CD4-positive, alpha-beta T cell treated with Interferon alpha-2 for 1 hour (primary cell): ENCODE measurements around the gene MPPED1.

Experiments
- DNase-seq, 2 donors: peaks; one replicate each; pipeline ENCODE4 v3.0.0-alpha.2; 2020 to 2022

MPPED1 gene

DNA sequence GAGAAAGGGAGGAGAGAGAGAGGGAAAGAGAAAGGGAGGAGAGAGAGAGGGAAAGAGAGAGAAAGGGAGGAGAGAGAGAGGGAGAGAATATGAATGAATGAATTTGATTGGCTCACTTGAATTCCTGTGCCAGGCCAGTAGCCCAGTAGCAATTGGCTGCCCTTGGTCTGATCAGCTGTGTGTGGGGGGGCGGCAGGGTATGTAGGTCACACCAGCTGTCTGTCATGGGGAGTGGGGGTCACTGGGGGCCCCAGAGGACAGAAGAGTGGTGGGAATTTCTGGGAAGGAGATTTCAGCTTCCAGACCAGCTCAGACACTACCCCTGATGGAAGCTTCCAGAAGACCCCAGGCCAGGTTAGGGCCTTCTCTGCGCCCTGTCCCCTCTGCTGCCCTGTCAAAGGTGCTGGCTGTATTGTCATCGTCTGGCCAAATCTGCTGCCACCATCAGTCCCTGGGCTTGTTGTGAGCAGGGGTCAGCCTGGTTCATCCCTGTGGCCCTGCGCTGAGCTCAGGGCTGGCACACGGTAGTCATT lies 21.1 kb downstream of the MPPED1 start:
- no peak for DNase-seq

DNA sequence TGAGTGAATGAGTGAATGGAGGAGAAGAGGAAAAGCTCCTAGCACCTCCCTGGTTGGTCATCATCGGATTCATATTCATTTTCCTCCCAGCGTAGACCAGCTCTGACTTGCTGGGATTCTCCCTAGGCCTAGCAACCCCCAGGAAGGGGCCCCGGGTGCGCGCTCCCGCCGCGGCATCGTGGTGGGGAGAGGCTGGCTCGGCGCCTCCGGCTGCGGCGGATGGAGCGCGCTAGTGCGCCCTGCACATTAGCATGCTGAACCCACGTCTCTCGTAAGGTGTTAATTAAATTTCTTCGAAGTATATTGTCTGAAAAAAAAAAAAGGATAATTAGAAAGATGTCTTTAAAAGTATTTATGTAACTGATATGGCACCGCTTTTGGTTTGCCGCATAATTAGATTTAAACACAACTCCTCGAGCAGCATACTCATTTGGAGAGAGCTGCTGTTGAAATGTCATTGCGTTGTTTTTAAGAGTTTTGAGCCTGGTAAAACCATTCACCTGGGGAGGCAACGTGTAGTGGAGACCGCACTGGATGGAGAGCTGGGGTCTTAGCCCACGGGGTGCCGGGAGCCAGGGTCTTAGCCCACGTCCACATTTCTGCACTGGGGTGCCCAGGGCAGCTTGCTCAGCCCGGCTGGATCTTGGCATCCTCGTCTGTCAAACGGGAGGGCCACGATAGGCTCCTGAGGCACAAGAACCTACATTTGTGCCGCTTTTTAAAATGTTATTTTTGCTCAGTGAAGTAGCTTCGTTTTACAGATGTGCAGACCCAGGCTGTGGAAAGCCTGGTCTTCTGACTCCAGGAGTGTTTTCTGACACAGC lies 21.8 kb downstream of the MPPED1 start:
- no peak for DNase-seq

DNA sequence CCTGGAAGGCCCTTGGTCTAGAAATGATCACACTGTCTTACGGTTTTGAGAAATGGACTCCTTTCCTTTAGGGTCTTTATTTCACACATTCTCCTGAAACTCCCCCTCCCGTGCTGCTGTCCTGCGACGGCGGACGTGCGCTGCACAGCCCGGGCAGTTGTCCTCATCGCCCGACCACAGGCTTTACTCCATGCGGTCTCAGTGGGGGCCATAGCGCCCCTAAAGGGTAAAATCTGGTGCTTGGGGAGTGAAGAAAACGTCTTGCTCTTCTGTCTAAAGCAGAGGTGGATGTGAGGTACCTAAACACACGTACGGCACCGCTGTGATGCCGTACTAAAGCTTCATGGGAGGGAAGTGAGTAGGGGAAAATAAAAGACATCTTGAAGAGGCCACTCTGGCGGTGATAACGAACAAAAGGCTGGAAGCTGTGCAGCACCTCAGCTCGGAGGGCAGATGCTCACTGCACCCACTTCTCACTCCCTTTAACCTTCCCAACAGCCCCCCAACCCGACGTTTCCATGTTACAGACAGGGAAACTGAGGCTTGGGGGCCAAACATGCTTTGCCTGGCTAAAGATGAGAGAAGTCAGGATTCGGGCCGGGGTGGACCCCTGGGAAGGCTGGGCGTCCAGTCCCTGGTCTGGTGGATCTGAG lies 22.6 kb downstream of the MPPED1 start:
- DNase-seq = no peak

DNA sequence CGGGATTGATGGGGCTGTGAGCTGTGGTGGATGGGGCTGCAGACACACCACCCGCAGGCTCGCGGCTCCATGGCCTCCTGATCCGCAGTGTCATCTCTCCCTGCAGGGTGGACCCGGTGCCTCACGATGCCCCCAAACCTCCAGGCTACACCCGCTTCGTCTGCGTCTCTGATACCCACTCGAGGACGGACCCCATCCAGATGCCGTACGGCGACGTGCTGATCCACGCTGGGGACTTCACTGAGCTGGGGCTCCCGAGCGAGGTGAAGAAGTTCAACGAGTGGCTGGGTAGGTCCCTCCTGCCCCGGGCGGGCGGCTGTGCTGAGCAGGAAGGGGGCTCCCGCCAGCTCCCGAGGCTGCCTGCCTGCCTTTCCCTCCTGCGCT lies 23.1 kb downstream of the MPPED1 start:
- DNase-seq = no peak

DNA sequence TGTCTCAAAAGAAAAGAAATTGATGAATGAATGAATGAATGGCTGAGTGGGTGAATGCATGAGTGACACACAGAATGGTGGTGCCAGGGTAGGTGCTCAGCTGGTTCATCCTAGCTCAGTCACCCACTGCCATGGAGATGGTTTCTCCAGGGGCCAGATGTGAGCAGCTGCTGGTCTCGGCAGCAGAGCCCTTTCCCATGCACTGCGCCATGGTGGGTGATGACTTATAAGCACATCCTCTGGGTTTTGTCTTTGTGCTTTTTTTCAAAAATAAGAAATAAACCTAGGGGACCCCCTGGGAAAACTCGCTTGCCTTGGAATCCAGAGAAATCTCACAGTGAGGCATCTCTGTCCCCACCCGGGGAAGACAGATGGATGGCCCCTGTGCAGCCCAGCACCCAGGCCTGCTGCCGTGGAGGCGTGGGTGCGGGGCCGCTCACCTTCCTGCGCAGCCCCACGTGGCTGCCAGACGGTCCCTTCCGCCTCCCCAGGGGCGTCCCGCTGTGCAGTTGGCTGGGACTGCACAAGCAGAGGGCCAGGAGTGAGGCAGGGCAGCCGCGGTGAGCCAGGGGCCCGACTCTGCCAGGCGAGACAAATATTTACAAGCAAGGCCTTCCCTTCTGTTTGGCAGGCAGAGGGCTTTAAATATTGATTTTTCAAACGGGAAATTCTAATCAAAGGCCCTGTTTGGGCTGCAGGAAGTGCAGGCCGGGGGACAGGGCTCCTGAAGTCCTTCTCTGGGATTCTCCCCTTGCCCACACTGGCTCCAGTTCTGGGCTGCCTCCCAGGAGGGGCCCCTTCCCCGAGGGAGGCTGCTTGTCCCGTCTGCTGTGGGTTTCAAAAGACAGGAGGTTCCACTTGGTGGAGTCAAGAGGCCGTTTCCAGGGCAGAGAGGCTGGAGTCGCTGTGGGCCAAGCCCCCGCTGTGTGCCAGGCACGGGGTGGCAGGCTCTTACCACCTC lies 24.3 kb downstream of the MPPED1 start:
- DNase-seq = no peak

DNA sequence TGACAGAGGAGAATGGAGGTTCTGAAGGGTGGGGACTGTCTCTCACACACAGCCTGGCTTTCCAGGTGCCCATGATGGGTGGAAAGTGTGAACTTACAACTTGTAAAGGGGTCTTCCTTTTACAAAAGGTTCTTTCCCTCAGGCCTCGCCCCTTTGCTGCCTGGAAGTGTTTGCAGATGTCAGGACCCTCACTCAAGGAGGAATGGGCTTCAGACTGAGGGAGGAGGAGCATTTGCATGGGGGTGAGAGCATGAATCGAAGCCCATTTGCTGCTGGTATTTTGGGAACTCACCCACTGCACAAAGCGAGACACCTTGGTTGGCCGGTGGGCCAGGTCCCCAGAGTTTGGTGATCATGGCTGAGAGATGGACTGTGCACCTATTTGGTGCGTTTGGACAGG lies 25.1 kb downstream of the MPPED1 start:
- DNase-seq = no peak

DNA sequence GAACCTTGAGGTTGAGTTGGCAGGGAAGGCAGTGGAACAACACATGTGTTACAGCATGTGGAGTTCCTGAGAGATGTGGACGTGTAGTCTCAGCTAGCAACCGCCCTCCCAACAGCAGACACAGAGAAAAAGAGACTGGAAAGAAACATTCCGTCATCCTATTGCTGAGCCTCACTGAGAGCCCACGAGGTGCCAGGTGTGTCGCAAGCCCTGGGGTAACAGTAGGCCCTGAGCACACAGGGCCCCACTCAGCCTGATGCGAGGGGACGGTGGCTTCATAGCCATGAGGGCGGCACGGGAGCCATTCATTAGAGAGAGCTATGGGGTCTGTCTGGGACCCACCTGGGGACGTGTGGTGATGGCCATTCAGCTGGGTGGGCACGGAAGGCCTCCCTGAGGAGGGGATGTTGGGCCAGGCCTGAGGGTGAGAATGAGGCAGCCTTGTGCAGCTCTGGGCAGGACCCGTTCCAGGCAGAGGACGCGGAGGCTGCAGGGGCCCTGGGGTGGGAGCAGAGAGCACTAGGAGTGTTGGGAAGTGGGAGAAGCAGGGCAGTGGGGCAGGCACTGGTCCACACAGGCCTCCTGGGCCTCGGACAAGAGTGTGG lies 26.2 kb downstream of the MPPED1 start:
- DNase-seq = no peak

DNA sequence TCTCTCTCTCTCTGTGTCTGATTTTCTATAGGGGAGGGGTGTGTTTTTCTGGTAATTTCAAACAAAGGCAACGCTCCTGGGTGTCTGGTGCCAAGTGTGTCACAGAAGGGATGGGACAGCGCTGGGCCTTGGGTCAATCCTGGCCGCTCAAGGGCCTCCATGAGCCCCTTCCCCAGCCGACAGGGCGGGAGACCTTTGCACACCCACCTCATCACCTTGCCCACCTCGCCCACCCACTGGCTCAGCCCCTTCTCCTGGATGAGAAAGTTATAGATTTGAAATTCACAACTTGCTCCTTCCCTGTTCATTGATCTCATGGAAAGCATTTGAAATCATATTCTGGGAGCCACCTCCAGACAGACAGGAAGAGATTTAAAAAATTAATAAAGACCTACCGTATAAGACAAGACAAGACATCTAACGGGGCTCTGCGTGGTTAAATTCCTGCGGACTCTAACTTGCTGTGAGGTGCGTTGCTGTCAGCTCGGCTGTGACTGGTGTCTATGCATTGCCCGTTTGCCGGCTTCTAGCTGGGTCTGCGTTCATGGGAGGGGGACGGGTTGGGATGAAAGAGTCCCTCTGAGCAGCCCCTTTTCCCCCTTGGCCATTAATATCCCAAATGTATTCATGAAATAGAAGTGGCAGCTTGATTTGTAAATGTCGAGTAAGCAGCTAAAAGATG lies 27.0 kb downstream of the MPPED1 start:
- no peak for DNase-seq

DNA sequence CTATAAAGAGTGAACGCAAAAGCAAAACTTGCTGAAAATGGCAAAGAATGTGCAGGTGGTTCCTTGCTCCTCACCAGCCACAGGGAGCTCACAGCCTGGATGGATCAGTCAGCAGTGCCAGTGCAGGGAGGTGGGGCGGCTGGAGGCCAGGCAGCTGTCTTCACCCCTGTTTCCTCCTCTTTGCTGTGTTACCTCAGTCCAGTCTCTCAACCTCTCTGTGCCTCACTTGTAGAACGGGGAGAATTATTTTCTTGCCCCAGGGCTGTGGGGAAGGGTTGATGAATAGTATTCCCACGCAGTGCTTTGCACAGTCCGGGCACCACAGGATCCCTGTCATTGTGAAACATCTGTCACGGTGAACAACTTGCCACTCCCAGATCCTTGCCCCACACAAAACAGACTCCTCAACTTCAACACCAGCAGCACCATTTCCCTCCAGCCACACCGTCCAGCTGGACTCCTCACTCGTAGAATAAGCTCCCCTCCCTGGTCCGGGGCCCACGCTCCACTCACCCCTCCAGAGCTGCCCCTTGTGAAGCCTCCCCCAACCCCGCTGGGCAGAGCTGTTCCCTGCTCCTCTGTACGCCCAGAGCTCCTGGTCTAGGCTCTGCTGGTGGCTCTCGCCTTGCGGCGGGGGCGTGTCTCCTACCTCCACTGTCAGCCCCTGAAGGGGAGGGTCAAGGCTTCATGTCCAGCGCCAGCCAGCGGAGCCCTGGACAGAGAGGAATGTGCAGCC lies 27.7 kb downstream of the MPPED1 start:
- DNase-seq = no peak

DNA sequence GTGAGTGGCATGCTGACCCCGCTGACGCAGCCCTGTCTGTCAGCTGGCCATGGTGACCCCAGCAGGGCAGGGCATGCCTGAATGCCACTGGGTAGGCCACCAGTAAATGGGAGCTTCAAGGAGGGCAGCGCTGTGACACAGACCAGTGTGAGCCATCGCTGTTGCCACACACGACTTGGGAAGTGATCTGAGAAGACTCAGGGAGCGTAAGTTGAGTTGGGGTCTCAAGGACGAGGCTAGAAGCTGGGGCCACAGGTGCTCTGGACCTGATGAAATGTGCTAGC lies 28.2 kb downstream of the MPPED1 start:
- DNase-seq = no peak

DNA sequence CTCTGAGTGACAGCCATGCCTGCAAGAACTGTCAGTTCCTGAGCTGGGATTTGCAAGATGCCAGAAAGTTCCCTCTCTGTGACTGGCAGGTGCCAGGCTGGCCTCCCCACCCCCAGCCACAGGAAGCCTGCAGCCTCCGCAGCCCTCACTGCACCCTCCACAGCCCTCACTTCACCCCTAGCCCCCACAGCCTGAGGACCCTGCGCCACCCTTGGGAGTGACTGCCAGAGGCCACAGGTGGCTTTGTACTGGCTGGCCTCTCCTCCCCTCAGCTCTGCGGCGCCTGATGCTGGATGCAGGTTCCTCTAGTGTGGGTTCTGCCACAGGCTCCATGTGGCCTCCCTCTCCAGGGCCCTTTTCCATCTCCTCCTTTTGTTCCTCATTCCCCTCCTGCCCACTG lies 28.7 kb downstream of the MPPED1 start:
- DNase-seq = no peak

DNA sequence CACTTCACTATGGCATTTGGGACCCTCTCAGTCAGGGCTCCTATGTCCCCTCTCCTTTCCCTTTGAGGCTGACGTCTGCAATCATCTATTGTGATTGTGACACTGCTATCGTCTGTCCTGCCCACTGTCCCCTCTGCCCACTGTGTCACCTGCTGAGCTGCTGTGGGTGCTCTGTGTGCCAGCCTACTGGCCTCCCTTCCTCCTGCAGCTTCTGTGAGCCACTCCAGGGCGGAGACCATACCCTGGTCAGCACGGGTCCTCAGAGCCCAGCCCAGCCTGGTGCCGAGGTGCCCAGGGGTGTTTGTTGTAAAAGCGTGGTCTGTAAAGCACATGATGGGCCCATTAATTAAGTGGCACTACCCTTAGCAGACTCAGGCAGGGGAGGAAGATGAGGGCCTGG lies 29.4 kb downstream of the MPPED1 start:
- DNase-seq = no peak

DNA sequence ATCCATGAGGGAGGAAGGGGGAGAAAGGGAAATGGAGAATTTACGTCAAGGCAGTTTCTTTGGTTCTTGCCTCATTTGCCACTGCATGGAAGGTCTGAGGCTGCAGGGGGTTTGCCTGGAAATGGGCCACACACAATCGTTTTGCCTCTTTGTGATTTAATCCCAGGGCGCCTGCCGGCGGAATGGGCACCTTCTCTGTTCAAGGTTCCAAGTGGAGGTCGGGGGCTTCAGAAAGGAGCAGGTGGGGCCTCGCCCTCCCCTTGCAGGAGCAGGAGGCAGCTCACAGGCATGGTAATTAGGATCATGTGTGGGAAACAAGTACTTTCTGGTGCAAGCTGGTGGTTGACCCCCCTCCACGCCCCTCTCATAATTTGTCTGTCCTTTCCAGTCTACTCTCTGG lies 29.9 kb downstream of the MPPED1 start:
- DNase-seq = no peak

DNA sequence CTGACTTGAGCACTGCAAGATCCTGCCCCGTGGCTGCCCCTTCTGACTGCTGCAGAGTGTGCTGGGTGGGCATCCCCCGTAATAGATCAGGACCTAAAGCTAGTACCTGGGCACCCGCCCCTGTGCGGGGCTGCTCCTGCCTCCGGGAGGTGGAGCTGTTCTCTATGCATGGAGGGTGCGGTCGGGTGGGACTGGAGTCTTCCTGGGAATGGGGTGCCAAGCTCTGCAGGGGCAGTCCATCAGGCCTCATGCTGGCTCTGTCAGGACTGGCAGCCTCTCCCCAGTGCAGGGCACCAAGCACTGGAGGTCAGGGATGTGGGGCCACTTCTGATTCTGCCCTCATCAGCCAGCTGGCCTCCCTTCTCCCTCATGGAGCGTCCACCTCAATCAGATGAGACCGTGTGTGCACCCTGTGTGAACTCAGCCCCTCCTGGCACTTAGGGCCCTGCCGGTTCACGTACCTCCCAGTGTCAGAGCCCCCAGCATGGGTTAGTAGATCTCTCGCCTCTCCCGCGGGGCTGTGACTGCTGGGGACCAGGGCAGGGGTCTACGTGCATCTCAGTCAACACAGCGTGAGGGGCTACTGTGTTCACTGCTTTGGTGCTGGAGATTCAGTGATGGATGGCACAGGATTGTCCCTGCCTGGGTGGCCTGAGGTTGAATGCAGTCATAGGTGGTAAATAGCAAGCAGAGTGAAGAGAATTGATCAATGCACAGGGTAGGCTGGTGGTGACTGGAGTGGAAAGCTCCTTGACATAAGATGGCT lies 30.8 kb downstream of the MPPED1 start:
- DNase-seq = no peak

DNA sequence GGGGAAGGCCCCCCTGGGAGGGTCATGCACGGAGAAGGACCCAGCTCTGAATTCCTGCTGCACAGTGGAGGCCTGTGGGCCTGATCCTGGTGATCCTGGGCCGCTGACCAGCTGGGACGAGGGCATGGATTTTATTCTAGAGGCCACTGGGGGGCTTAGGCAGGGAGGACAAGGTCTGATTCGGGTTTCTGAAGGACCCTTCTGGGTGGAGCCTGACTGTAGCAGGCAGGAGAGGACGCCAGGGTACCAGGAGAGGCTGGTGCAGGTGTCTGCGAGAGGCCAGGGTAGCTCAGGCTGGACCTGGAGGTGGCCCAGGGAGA lies 31.3 kb downstream of the MPPED1 start:
- no peak for DNase-seq

DNA sequence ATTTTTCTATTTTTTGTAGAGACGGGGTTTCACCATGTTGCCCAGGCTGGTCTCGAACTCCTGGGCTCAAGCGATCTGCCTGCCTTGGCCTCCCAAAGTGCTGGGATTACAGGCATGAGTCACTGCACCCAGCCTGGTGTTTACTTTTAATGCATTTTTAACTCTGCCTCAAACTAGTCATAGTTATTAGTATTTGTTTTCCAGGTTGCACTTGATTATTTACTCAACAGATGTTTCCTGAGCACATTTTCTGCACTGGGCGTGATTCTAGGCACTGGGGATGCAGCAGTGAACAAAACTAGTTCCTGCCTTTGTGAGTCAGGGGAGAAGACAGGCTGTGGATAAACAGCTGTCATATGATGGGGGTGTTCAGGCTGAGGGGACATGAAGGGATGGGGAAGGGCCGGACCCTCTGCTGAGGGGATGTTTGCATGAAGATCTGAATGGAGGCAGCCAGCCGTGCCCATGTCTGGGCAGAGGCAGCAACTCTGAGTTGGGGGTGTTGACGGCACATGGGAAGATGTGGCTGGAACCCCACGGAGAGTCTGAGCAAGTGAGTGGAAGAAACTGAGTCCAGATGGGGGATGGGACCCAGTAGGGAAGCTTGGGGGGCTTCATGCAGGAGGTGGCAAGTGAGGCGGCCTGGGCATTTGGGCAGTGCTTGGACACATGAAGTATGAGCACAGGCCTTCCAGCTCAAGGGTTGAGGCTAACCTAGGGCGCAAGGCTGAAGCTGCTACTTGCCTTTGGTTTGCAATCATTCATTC lies 34.4 kb downstream of the MPPED1 start:
- no peak for DNase-seq

DNA sequence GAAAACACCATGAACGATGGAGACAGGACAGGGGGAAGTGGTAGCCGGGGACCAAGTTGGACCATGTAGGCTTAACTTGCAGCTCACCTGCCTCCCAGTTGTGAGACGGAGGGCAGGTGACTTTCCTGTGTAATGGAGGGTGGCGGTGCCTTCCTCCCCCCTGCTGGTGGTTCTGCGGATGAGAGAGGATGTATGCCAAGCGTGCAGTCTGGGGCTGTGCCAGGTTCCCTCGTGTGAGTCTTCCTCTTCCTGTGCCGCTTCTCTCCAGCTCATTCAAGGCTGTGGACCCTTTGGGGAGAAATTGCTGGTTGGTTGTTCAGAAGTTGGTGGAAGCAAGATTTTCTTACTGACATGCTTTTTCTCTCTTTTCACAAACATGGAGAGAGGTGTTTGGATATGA lies 35.1 kb downstream of the MPPED1 start:
- no peak for DNase-seq

DNA sequence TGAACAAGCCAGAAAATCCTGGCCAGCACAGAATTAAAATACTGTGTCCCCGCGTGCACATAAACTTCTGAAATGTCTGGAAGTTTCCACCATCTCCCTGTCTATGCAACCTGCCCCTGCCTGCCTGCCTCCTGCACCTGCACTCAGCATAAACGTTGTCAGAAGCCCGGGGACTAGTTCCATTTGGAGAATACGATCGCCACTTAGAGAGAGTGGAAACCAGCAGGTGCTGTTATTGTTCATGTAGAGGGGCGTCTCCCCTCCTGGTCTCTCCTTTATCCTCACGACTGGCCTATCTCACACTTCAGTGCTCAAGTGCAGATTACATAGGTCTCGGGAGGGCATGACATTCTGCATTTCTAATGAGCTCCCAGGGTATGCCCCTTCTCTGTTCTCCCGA lies 35.6 kb downstream of the MPPED1 start:
- no peak for DNase-seq

DNA sequence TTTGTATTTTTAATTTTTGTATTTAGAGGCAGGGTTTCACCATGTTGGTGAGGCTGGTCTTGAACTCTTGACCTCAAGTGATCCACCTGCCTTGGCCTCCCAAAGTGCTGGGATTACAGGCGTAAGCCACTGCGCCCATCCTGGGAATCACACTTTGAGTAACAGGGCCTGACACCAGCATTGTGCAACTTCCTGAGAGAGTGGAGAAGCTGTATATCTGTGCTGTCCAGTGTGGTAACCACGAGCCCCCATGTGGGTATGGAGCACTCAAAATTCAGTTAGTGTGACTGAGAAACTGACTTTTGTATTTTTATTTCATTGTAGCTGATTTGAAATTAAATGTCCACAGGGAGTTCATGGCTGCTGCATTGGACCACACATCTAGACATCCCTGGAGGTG lies 36.2 kb downstream of the MPPED1 start:
- DNase-seq = no peak

DNA sequence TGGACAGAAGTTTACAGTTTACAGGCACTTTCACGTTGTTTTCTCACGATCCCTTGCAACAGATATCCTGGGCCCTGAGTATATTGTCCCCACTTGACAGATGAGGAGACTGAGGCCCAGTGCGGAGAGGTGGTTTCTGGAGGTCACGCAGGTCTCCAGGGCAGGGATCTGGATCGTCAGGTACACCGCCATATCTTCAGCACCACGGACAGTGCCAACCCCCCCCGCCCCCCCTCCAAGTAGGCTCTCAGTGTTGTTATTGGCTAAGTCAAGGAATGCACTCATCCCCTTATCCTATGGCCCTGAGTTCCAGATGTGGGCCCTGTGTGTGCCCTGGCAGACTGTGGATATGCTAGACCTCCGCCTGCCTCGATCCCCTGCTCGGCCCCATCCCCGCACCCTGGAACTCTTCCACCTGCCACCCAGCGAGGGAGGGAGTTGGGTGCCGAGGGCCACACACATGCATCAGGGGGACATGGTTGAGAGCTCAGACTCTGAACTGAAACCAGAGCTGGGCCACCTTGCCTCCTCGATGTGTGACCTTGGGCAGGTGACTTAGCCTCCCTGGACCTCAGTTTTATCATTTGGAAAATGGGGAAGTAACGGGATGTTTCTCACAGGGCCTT lies 37.5 kb downstream of the MPPED1 start:
- no peak for DNase-seq
